HepG2 (cell line): ENCODE results near the gene TM4SF20. TPM values are rescaled to one million over a fixed set of nuclear protein-coding genes. Genes with fewer than 3 reads are reported as not detected.

Experiments used
- CHCHD3 ChIP-seq: sonication (generic); formaldehyde crosslinking; IDR thresholded peaks from 2 replicates; pipeline ENCODE4 v1.8.0; 2022; ENCODE audit warnings: mild to moderate bottlenecking, missing genetic modification reagents, moderate library complexity
- FOXA1 ChIP-seq, 2 experiments: fragments of 450-650 bp in 1 of 2; sonication (generic) in 1 of 2; formaldehyde crosslinking in 1 of 2; IDR thresholded peaks; 2 replicates each; pipeline versions ENCODE4 v1.4.0 to v1.6.1; 2016 to 2020; ENCODE audit warnings: missing genetic modification reagents in 1 of 2
- KDM2A ChIP-seq: sonication (generic); formaldehyde crosslinking; IDR thresholded peaks from 2 replicates; pipeline ENCODE4 v1.4.0; 2020; ENCODE audit warnings: low read depth, missing genetic modification reagents, borderline replicate concordance
- YEATS2 ChIP-seq: sonication (generic); formaldehyde crosslinking; IDR thresholded peaks from 2 replicates; pipeline ENCODE4 v1.4.0; 2020; ENCODE audit warnings: missing genetic modification reagents, borderline replicate concordance
- ZNF20 ChIP-seq: sonication (generic); formaldehyde crosslinking; IDR thresholded peaks from 2 replicates; pipeline ENCODE4 v1.4.0; 2020; ENCODE audit warnings: mild to moderate bottlenecking, moderate library complexity, missing genetic modification reagents
- ZNF543 ChIP-seq: sonication (generic); formaldehyde crosslinking; IDR thresholded peaks from 2 replicates; pipeline ENCODE4 v1.4.0; 2020; ENCODE audit warnings: mild to moderate bottlenecking, missing genetic modification reagents
- ZNF660 ChIP-seq: sonication (generic); formaldehyde crosslinking; IDR thresholded peaks from 2 replicates; pipeline ENCODE4 v1.5.1; 2020; ENCODE audit warnings: mild to moderate bottlenecking, low read depth, missing genetic modification reagents, borderline replicate concordance
- ZNF792 ChIP-seq: IDR thresholded peaks from 2 replicates; pipeline ENCODE4 v1.6.1; 2016
- polyA plus RNA-seq, 8 experiments: library from polyadenylated mRNA; depleted of rRNA in 3 of 8; stranded (reverse) in 7 of 8; unstranded in 1 of 8; fragments of >200 nt; fragmentation: Illumina TruSeq in 4 of 8; extraction: Trizol in 4 of 8; gene quantifications; 2 replicates each; pipeline versions ENCODE4 v1.2.1 to v1.2.3, GENCODE V29; 2011 to 2016; ENCODE audit warnings: low read depth in 4 of 8, missing spikeins in 1 of 8, mixed read lengths in 1 of 8; ENCODE audit not compliant: insufficient read depth in 1 of 8
- total RNA-seq, 5 experiments: library from RNA; depleted of rRNA; stranded (reverse); fragments of >200 nt; fragmentation: Illumina TruSeq; extraction: Trizol; gene quantifications; 2 replicates each; pipeline ENCODE4 v1.2.3, GENCODE V29; 2016; ENCODE audit warnings: low read depth in 1 of 5
- TF ChIP-seq, protein P1 (sequence below), 2 experiments: sonication (generic) in 1 of 2; formaldehyde crosslinking in 1 of 2; IDR thresholded peaks; 2 replicates each; pipeline versions ENCODE4 v1.4.0 to v1.6.1; 2016 to 2020; ENCODE audit warnings: borderline replicate concordance in 1 of 2, low read depth in 1 of 2, mild to moderate bottlenecking in 1 of 2, missing genetic modification reagents in 1 of 2
- TF ChIP-seq, protein P2 (sequence below): sonication (generic); formaldehyde crosslinking; conservative IDR thresholded peaks from 2 replicates; pipeline ENCODE4 v1.4.0; 2020; ENCODE audit warnings: missing genetic modification reagents
- TF ChIP-seq, protein P3 (sequence below): sonication (generic); formaldehyde crosslinking; IDR thresholded peaks from 2 replicates; pipeline ENCODE4; 2020; ENCODE audit warnings: missing genetic modification reagents, mild to moderate bottlenecking, borderline replicate concordance
- TF ChIP-seq, protein P4 (sequence below): conservative IDR thresholded peaks from 2 replicates; pipeline ENCODE4 v1.6.1; 2018; ENCODE audit warnings: missing genetic modification reagents
- TF ChIP-seq, protein P5 (sequence below): sonication (generic); formaldehyde crosslinking; IDR thresholded peaks from 2 replicates; pipeline ENCODE4 v1.8.0; 2022; ENCODE audit warnings: missing genetic modification reagents, mild to moderate bottlenecking, moderate library complexity, borderline replicate concordance

The TM4SF20 gene
- total and polyA plus RNA-seq, 2 of the 13 experiments (the other 11 are each of a cell fraction or from before 2014, with no cell fraction given), result not detected

DNA sequence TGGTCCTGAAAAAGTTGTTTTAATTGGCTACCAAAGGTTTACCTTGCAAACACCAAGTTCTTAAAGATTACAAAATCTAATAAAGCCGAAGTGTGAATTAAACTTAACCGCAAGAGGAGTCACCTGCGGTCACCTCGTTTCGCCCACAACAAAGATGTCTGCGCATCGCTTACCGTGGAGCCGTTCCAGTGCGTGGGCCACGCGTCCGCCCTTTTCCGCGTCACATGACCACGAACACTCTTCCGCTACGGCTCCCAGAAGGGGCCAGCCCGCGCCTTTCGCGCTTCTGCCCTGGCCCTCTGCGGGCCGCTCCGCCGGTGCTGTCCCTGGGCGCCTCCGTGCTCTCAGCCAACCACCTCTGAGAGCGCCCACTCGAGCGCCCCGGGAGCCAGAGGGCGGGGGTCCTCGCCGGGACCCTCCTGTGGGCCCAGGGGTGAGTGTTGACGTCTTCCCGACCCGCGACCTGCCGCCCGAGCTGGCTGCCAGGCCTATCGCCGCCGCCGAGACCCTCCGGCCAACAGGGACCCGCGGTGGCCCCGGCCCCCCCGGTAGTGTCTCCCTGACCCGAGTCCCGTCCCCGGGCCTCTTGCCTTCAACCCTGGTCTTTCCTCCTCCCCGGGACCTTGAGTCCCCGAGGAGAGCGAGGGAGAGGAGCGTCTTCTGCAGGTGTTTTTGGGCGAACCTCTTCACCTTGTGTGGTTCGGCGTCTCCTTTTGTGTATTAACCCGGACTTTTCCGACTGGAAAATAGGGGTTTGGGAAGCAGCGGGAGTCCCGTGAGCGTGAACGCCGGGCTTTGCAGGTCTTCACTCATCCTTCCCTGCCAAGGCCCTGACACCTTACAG is 53.9 kb downstream of the TM4SF20 start, which contains the start of gene MFF (continued):
- TF ChIP-seq, protein P1, sequence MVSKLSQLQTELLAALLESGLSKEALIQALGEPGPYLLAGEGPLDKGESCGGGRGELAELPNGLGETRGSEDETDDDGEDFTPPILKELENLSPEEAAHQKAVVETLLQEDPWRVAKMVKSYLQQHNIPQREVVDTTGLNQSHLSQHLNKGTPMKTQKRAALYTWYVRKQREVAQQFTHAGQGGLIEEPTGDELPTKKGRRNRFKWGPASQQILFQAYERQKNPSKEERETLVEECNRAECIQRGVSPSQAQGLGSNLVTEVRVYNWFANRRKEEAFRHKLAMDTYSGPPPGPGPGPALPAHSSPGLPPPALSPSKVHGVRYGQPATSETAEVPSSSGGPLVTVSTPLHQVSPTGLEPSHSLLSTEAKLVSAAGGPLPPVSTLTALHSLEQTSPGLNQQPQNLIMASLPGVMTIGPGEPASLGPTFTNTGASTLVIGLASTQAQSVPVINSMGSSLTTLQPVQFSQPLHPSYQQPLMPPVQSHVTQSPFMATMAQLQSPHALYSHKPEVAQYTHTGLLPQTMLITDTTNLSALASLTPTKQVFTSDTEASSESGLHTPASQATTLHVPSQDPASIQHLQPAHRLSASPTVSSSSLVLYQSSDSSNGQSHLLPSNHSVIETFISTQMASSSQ (IDR thresholded peaks at IDR 0.05; ENCODE audit: low read depth), result peak; percentile 30; the same call in 1 of the 2 replicates
- TF ChIP-seq, protein P1 (CRISPR knock-in tag; IDR thresholded peaks at IDR 0.05; ENCODE audit: borderline replicate concordance), result peak; percentile 89
- TF ChIP-seq, protein P2, sequence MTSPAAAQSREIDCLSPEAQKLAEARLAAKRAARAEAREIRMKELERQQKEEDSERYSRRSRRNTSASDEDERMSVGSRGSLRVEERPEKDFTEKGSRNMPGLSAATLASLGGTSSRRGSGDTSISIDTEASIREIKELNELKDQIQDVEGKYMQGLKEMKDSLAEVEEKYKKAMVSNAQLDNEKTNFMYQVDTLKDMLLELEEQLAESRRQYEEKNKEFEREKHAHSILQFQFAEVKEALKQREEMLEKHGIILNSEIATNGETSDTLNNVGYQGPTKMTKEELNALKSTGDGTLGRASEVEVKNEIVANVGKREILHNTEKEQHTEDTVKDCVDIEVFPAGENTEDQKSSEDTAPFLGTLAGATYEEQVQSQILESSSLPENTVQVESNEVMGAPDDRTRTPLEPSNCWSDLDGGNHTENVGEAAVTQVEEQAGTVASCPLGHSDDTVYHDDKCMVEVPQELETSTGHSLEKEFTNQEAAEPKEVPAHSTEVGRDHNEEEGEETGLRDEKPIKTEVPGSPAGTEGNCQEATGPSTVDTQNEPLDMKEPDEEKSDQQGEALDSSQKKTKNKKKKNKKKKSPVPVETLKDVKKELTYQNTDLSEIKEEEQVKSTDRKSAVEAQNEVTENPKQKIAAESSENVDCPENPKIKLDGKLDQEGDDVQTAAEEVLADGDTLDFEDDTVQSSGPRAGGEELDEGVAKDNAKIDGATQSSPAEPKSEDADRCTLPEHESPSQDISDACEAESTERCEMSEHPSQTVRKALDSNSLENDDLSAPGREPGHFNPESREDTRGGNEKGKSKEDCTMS (CRISPR knock-in tag), result no peak
- TF ChIP-seq CHCHD3 (CRISPR knock-in tag) (peak; percentile 94), ZNF660 (no peak), YEATS2 (CRISPR knock-in tag) (peak; percentile 97), FOXA1 (IDR thresholded peaks at IDR 0.05) (no peak), FOXA1 (CRISPR knock-in tag; IDR thresholded peaks at IDR 0.05) (peak; percentile 34; the same call in 1 of the 2 replicates), ZNF20 (CRISPR knock-in tag) (no peak), ZNF792 (CRISPR knock-in tag) (peak; percentile 98), ZNF543 (CRISPR knock-in tag) (peak; percentile 85), KDM2A (peak; percentile 99)
- TF ChIP-seq, protein P3, sequence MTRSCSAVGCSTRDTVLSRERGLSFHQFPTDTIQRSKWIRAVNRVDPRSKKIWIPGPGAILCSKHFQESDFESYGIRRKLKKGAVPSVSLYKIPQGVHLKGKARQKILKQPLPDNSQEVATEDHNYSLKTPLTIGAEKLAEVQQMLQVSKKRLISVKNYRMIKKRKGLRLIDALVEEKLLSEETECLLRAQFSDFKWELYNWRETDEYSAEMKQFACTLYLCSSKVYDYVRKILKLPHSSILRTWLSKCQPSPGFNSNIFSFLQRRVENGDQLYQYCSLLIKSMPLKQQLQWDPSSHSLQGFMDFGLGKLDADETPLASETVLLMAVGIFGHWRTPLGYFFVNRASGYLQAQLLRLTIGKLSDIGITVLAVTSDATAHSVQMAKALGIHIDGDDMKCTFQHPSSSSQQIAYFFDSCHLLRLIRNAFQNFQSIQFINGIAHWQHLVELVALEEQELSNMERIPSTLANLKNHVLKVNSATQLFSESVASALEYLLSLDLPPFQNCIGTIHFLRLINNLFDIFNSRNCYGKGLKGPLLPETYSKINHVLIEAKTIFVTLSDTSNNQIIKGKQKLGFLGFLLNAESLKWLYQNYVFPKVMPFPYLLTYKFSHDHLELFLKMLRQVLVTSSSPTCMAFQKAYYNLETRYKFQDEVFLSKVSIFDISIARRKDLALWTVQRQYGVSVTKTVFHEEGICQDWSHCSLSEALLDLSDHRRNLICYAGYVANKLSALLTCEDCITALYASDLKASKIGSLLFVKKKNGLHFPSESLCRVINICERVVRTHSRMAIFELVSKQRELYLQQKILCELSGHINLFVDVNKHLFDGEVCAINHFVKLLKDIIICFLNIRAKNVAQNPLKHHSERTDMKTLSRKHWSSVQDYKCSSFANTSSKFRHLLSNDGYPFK (CRISPR knock-in tag), result peak; percentile 98
- TF ChIP-seq, protein P4, sequence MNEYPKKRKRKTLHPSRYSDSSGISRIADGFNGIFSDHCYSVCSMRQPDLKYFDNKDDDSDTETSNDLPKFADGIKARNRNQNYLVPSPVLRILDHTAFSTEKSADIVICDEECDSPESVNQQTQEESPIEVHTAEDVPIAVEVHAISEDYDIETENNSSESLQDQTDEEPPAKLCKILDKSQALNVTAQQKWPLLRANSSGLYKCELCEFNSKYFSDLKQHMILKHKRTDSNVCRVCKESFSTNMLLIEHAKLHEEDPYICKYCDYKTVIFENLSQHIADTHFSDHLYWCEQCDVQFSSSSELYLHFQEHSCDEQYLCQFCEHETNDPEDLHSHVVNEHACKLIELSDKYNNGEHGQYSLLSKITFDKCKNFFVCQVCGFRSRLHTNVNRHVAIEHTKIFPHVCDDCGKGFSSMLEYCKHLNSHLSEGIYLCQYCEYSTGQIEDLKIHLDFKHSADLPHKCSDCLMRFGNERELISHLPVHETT (CRISPR knock-in tag), result peak; percentile 95
- TF ChIP-seq, protein P5, sequence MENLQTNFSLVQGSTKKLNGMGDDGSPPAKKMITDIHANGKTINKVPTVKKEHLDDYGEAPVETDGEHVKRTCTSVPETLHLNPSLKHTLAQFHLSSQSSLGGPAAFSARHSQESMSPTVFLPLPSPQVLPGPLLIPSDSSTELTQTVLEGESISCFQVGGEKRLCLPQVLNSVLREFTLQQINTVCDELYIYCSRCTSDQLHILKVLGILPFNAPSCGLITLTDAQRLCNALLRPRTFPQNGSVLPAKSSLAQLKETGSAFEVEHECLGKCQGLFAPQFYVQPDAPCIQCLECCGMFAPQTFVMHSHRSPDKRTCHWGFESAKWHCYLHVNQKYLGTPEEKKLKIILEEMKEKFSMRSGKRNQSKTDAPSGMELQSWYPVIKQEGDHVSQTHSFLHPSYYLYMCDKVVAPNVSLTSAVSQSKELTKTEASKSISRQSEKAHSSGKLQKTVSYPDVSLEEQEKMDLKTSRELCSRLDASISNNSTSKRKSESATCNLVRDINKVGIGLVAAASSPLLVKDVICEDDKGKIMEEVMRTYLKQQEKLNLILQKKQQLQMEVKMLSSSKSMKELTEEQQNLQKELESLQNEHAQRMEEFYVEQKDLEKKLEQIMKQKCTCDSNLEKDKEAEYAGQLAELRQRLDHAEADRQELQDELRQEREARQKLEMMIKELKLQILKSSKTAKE (CRISPR knock-in tag), result no peak
